Endothelial cell of umbilical vein (primary cell): Measurements from ENCODE around the gene RGR. TPM values are rescaled to one million over a fixed set of nuclear protein-coding genes. Genes with fewer than 3 reads are reported as not detected.

ENCODE experiments used
- BruUV-seq: library from RNA; stranded (reverse); fragments of 400-500 nt; replicated peaks from 2 replicates; lab custom pipeline; 2021; lab: Mats Ljungman, UMichigan
- CTCF ChIA-PET: fragments of 300-600, 350-600 bp; sonication (Branson Sonifier 250); formaldehyde crosslinking; loops from one replicate; lab custom pipeline; 2021; ENCODE audit warnings: antibody characterized with exemption, inconsistent platforms; lab: Charles Lee
- POLR2A ChIA-PET: fragments of 300-600, 350-600 bp; sonication (Branson Sonifier 250); formaldehyde crosslinking; loops from one replicate; lab custom pipeline; 2021; ENCODE audit warnings: antibody characterized with exemption, inconsistent platforms; lab: Charles Lee
- DNase-seq: peaks from one replicate; pipeline ENCODE4 v3.0.0-alpha.2; 2011; ENCODE audit warnings: low read depth, low spot score
- FAIRE-seq: peaks from 2 replicates; lab custom pipeline; 2011; peaks lifted over from hg19 to GRCh38; lab: Jason Lieb, UNC
- H2AFZ ChIP-seq: 2 replicates; pipeline ENCODE4 v1.6.0; 2012; ENCODE audit warnings: low read depth, low read length, control low read depth, inconsistent platforms
- H3K27ac ChIP-seq: 2 replicates; pipeline ENCODE4 v1.5.1; 2011; ENCODE audit warnings: low read depth, mild to moderate bottlenecking, control low read depth, low read length, moderate library complexity; ENCODE audit not compliant: insufficient read depth
- H3K27me3 ChIP-seq, 2 experiments: 2 replicates each; pipeline versions ENCODE4 v1.6.0 to v1.6.1; 2011; ENCODE audit warnings: low read length in 2 of 2, mixed read lengths in 1 of 2; ENCODE audit not compliant: control insufficient read depth in 2 of 2, insufficient read depth in 2 of 2
- H3K36me3 ChIP-seq, 2 experiments: 2 replicates in 1 of 2; 3 replicates in 1 of 2; pipeline ENCODE4 v1.5.1; 2011; ENCODE audit warnings: low read length in 2 of 2, mild to moderate bottlenecking in 1 of 2, moderate library complexity in 1 of 2; ENCODE audit not compliant: control insufficient read depth in 2 of 2, insufficient read depth in 2 of 2; ENCODE audit errors: extremely low read depth in 1 of 2
- H3K4me1 ChIP-seq: 3 replicates; pipeline ENCODE4 v1.5.1; 2011; ENCODE audit warnings: mild to moderate bottlenecking, low read length; ENCODE audit not compliant: control insufficient read depth, insufficient read depth; ENCODE audit errors: extremely low read depth
- H3K4me2 ChIP-seq: 2 replicates; pipeline ENCODE4 v1.6.1; 2011; ENCODE audit warnings: low read length, control low read depth, mixed read lengths; ENCODE audit not compliant: insufficient read depth
- H3K4me3 ChIP-seq, 3 experiments: fragments of 200-600 bp in 1 of 3; sonication (generic), shearing (Covaris generic) in 1 of 3; replicated peaks in 1 of 3; 2 replicates each; pipeline ENCODE4 v1.5.1; 2011 to 2016; ENCODE audit warnings: control low read depth in 3 of 3, low read length in 3 of 3, mild to moderate bottlenecking in 2 of 3, inconsistent platforms in 1 of 3, low read depth in 1 of 3, moderate library complexity in 1 of 3; ENCODE audit not compliant: insufficient read depth in 1 of 3
- H3K79me2 ChIP-seq: 2 replicates; pipeline ENCODE4 v1.6.0; 2012; ENCODE audit warnings: low read length, inconsistent platforms; ENCODE audit not compliant: control insufficient read depth, insufficient read depth
- H3K9ac ChIP-seq: replicated peaks from 2 replicates; pipeline ENCODE3; 2011; ENCODE audit warnings: low read length, control low read depth; ENCODE audit not compliant: insufficient read depth; ENCODE audit errors: extremely low read depth
- H3K9me1 ChIP-seq: replicated peaks from 3 replicates; pipeline ENCODE4 v1.6.0; 2011; ENCODE audit warnings: mild to moderate bottlenecking, low read length; ENCODE audit not compliant: control insufficient read depth, insufficient read depth; ENCODE audit errors: extremely low read depth
- H3K9me3 ChIP-seq: replicated peaks from 2 replicates; pipeline ENCODE4 v1.5.1; 2012; ENCODE audit warnings: low read length, inconsistent platforms; ENCODE audit not compliant: control insufficient read depth, insufficient read depth
- H4K20me1 ChIP-seq: replicated peaks from 2 replicates; pipeline ENCODE3; 2011; ENCODE audit warnings: mild to moderate bottlenecking, low read length; ENCODE audit not compliant: control insufficient read depth, insufficient read depth; ENCODE audit errors: extremely low read depth
- EZH2 ChIP-seq: IDR thresholded peaks from 2 replicates; pipeline ENCODE4 v1.6.1; 2012; ENCODE audit warnings: borderline replicate concordance, low read depth, mild to moderate bottlenecking, moderate library complexity, low read length, inconsistent platforms; ENCODE audit not compliant: severe bottlenecking
- FOS ChIP-seq: IDR thresholded peaks from 2 replicates; pipeline ENCODE4 v1.6.1; 2011; ENCODE audit warnings: mild to moderate bottlenecking, low read length, moderate library complexity, borderline replicate concordance; ENCODE audit not compliant: insufficient read depth
- GATA2 ChIP-seq: IDR thresholded peaks from 2 replicates; pipeline ENCODE4 v1.7.0; 2011; ENCODE audit warnings: low read depth, mild to moderate bottlenecking, moderate library complexity, mixed read lengths, low read length; ENCODE audit not compliant: insufficient read length, insufficient read depth
- JUN ChIP-seq: IDR thresholded peaks from 2 replicates; pipeline ENCODE4 v1.6.1; 2011; ENCODE audit warnings: borderline replicate concordance, low read depth; ENCODE audit not compliant: insufficient read length, insufficient read depth
- MYC ChIP-seq: IDR thresholded peaks from one replicate; pipeline ENCODE4 v1.6.1; 2011; ENCODE audit warnings: mild to moderate bottlenecking, low read depth, low read length
- POLR2A ChIP-seq: IDR thresholded peaks from 2 replicates; pipeline ENCODE4 v1.6.1; 2012; ENCODE audit warnings: low read depth, mild to moderate bottlenecking, control low read depth, low read length
- POLR2AphosphoS5 ChIP-seq: IDR thresholded peaks from 2 replicates; pipeline ENCODE4 v1.6.1; 2012; ENCODE audit warnings: low read depth, mild to moderate bottlenecking, control low read depth, low read length, moderate library complexity; ENCODE audit not compliant: insufficient read depth
- dilution Hi-C: fragments of 300-500 bp; cut with MboI; formaldehyde crosslinking; loops from one replicate; pipeline ENCODE4 v1.15.0; 2019; ENCODE audit warnings: low sequenced_read_pairs; ENCODE audit not compliant: extremely low pct_ligation_motif_present
- intact Hi-C: fragments of 100-400 bp; cut with micrococcal nuclease; formaldehyde crosslinking; loops from one replicate; pipeline ENCODE4 v1.10.0; 2022
- polyA plus RNA-seq, 4 experiments: library from polyadenylated mRNA; depleted of rRNA in 3 of 4; stranded (reverse) in 3 of 4; unstranded in 1 of 4; fragments of >200 nt; gene quantifications; 2 replicates each; pipeline versions ENCODE4 v1.2.1 to v1.2.3, GENCODE V29; 2011 to 2012; ENCODE audit warnings: missing spikeins in 1 of 4
- total RNA-seq: library from RNA; stranded (reverse); gene quantifications from 2 replicates; pipeline ENCODE4 v1.2.3, GENCODE V29; 2021
- TF ChIP-seq, protein P1 (sequence below), 2 donors: IDR thresholded peaks; 1 replicate in 1 of 2; 2 replicates in 1 of 2; pipeline ENCODE4 v1.5.1; 2011; ENCODE audit warnings: low read length in 2 of 2, mild to moderate bottlenecking in 2 of 2, moderate library complexity in 2 of 2, control low read depth in 1 of 2, inconsistent platforms in 1 of 2, low read depth in 1 of 2; ENCODE audit not compliant: insufficient read depth in 1 of 2; ENCODE audit errors: extremely low read depth in 1 of 2
- TF ChIP-seq, protein P2 (sequence below): IDR thresholded peaks from 2 replicates; pipeline ENCODE4 v1.6.1; 2011; ENCODE audit not compliant: insufficient read depth, insufficient read length

Gene RGR
- total and polyA plus RNA-seq, 2 donors (not counting 3 experiments of a cell fraction or from before 2014, with no cell fraction given), result not detected

DNA sequence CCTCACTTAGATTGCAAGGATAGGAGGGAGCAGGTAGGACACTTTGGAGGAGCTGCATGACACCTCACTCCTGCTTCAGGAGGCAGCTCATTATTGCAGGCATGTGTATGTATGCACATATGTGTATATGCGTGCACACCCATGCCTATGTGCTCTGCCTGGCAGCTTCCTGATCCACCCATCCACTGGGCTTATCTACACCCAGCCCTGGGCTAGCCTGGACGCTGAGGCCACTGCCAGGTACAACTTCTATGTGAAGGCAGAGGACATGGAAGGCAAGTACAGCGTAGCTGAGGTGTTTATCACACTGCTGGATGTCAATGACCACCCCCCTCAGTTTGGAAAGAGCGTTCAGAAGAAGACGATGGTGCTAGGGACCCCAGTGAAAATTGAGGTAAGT is 32.8 kb upstream of the RGR start:
- H3K27me3 ChIP-seq, result no peaks in the 10 kb centered on the region
- no peak overlapping the region for H2AFZ ChIP-seq
- dilution Hi-C loops (no loop called here), intact Hi-C loops (no loop called here)
- no peak overlapping the region for H3K4me3 ChIP-seq
- POLR2A ChIA-PET, result no interaction called here
- TF ChIP-seq, protein P1, sequence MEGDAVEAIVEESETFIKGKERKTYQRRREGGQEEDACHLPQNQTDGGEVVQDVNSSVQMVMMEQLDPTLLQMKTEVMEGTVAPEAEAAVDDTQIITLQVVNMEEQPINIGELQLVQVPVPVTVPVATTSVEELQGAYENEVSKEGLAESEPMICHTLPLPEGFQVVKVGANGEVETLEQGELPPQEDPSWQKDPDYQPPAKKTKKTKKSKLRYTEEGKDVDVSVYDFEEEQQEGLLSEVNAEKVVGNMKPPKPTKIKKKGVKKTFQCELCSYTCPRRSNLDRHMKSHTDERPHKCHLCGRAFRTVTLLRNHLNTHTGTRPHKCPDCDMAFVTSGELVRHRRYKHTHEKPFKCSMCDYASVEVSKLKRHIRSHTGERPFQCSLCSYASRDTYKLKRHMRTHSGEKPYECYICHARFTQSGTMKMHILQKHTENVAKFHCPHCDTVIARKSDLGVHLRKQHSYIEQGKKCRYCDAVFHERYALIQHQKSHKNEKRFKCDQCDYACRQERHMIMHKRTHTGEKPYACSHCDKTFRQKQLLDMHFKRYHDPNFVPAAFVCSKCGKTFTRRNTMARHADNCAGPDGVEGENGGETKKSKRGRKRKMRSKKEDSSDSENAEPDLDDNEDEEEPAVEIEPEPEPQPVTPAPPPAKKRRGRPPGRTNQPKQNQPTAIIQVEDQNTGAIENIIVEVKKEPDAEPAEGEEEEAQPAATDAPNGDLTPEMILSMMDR (IDR thresholded peaks at IDR 0.05; ENCODE audit: extremely low read depth in 1 of 2, insufficient read depth in 1 of 2, low read depth in 1 of 2, low read length in 2 of 2), result no peak
- no peak for TF ChIP-seq GATA2
- no peak for TF ChIP-seq JUN
- TF ChIP-seq, protein P2, sequence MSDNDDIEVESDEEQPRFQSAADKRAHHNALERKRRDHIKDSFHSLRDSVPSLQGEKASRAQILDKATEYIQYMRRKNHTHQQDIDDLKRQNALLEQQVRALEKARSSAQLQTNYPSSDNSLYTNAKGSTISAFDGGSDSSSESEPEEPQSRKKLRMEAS, result no peak
- no peak for TF ChIP-seq POLR2AphosphoS5
- no peak for TF ChIP-seq MYC
- TF ChIP-seq EZH2, result no peak
- no peak for TF ChIP-seq POLR2A
- no peak for TF ChIP-seq FOS
- H3K9ac ChIP-seq, result no peak overlapping the region
- no peak overlapping the region for H3K4me2 ChIP-seq
- no peaks in the 10 kb centered on the region for H3K9me3 ChIP-seq
- H4K20me1 ChIP-seq, result no peaks in the 10 kb centered on the region
- FAIRE-seq, result no peak
- H3K27ac ChIP-seq, result no peak overlapping the region
- no peaks in the 10 kb centered on the region for H3K36me3 ChIP-seq
- CTCF ChIA-PET, result interaction anchor here (1.6 to 2.0 kb wide), 2 partner anchors 11 to 64 kb away, joined by 3 to 6 read pairs; no protein-coding TSS in a partner anchor
- no TSS peak for BruUV-seq
- no peaks in the 10 kb centered on the region for H3K79me2 ChIP-seq
- no peak for DNase-seq
- no peaks in the 10 kb centered on the region for H3K4me1 ChIP-seq
- no peaks in the 10 kb centered on the region for H3K9me1 ChIP-seq
